Omental fat pad (tissue), 4 donors: ENCODE measurements around the gene NUDT8. TPM values are rescaled to one million over a fixed set of nuclear protein-coding genes. Genes with fewer than 3 reads are reported as not detected.
"Not testable (repeated sequence)": the region's sequence is repeated elsewhere in the genome, so short reads cannot be mapped to it uniquely, and the experiment has no call there.

Experiments
- ATAC-seq: fragments of 150-250 bp; one replicate; pipeline ENCODE4 v1.9.1; 2016; ENCODE audit warnings: mild to moderate bottlenecking, moderate library complexity; ENCODE audit not compliant: low FRiP score
- DNase-seq: peaks from one replicate; pipeline ENCODE4 v3.0.0-alpha.2; 2019; ENCODE audit warnings: low spot score
- CTCF ChIP-seq, 3 donors: fragments of 450-650 bp; IDR thresholded peaks; one replicate each; pipeline ENCODE4 v1.5.1; 2016 to 2017; ENCODE audit warnings: antibody characterized with exemption in 3 of 3, mild to moderate bottlenecking in 3 of 3, moderate library complexity in 2 of 3
- total RNA-seq, 4 donors: library from RNA; depleted of rRNA; stranded (reverse); fragments of >200 nt; gene quantifications; one replicate each; pipeline ENCODE4 v1.1.0, GENCODE V29; 2016

NUDT8 gene
- total RNA-seq, 4 donors from 2014 or later: 5.5 to 15.4 (median 9.7) TPM

GRCh38 chr11:67665541-67666302 is 36.0 kb upstream of the NUDT8 start:
- DNase-seq: no peak
- no peak for TF ChIP-seq CTCF (IDR thresholded peaks at IDR 0.05)
- ATAC-seq: no peak

- TF ChIP-seq CTCF (IDR thresholded peaks at IDR 0.05): no peak
- ATAC-seq: no peak
These were observed 35.2 kb upstream of the NUDT8 start for GRCh38 chr11:67664696-67665540.

GRCh38 chr11:67664213-67664585 is 34.5 kb upstream of the NUDT8 start:
- no peak for TF ChIP-seq CTCF (IDR thresholded peaks at IDR 0.05)
- ATAC-seq: no peak
- no peak for DNase-seq

More at GRCh38 chr11:67664696-67665540, 35.2 kb upstream of the NUDT8 start:
- no peak for DNase-seq

GRCh38 chr11:67663532-67664212 is 33.9 kb upstream of the NUDT8 start:
- no peak for TF ChIP-seq CTCF (IDR thresholded peaks at IDR 0.05)
- DNase-seq (no peak), ATAC-seq (no peak)

- no peak for ATAC-seq
- no peak for DNase-seq
- no peak for TF ChIP-seq CTCF (IDR thresholded peaks at IDR 0.05)
These were observed 33.2 kb upstream of the NUDT8 start for GRCh38 chr11:67662835-67663531.

GRCh38 chr11:67662142-67662834 is 32.6 kb upstream of the NUDT8 start:
- TF ChIP-seq CTCF (IDR thresholded peaks at IDR 0.05): no peak
- DNase-seq: no peak
- no peak for ATAC-seq

GRCh38 chr11:67660752-67661151 is 31.0 kb upstream of the NUDT8 start:
- not testable (repeated sequence) for DNase-seq, ATAC-seq

GRCh38 chr11:67659651-67660165 is 30.0 kb upstream of the NUDT8 start:
- not testable (repeated sequence) for DNase-seq, ATAC-seq
